DOHH2 (cell line): ENCODE measurements around the gene FOXK1.

Experiments
- H3F3A ChIP-seq: fragments of 200-600 bp; sonication (generic), shearing (Covaris generic); 2 replicates; pipeline ENCODE4 v1.6.0; 2016; ENCODE audit warnings: antibody characterized with exemption, mild to moderate bottlenecking; ENCODE audit not compliant: control insufficient read depth, insufficient read depth
- H3K27ac ChIP-seq: fragments of 200-600 bp; sonication (generic); 2 replicates; pipeline ENCODE4 v1.5.1; 2014; ENCODE audit warnings: low read depth, mild to moderate bottlenecking, low read length, moderate library complexity
- H3K27me3 ChIP-seq: fragments of 200-600 bp; sonication (generic); 2 replicates; pipeline ENCODE4 v1.6.1; 2014; ENCODE audit warnings: mild to moderate bottlenecking, low read length, mixed read lengths; ENCODE audit not compliant: control insufficient read depth
- H3K36me3 ChIP-seq: fragments of 200-600 bp; sonication (generic); 2 replicates; pipeline ENCODE4 v1.6.1; 2014; ENCODE audit warnings: mild to moderate bottlenecking, low read length, moderate library complexity, mixed read lengths; ENCODE audit not compliant: control insufficient read depth
- H3K4me1 ChIP-seq: fragments of 200-600 bp; sonication (generic); 2 replicates; pipeline ENCODE4 v1.6.1; 2014; ENCODE audit warnings: mild to moderate bottlenecking, low read length, mixed read lengths; ENCODE audit not compliant: control insufficient read depth
- H3K4me2 ChIP-seq: fragments of 200-600 bp; sonication (generic); 2 replicates; pipeline ENCODE4 v1.6.0; 2014; ENCODE audit warnings: mild to moderate bottlenecking, low read length, moderate library complexity
- H3K4me3 ChIP-seq: fragments of 200-600 bp; sonication (generic); 2 replicates; pipeline ENCODE4 v1.5.1; 2014; ENCODE audit warnings: mild to moderate bottlenecking, low read length, mixed read lengths
- H3K79me2 ChIP-seq: fragments of 200-600 bp; sonication (generic); 2 replicates; pipeline ENCODE4 v1.6.1; 2014; ENCODE audit warnings: mild to moderate bottlenecking, low read length, mixed read lengths; ENCODE audit not compliant: control insufficient read depth
- H3K9me2 ChIP-seq: fragments of 200-600 bp; sonication (generic); replicated peaks from 2 replicates; pipeline ENCODE4 v1.6.1; 2014; ENCODE audit warnings: mild to moderate bottlenecking, low read length, mixed read lengths; ENCODE audit not compliant: control insufficient read depth
- H3K9me3 ChIP-seq: fragments of 200-600 bp; sonication (generic); 2 replicates; pipeline ENCODE4 v1.6.1; 2014; ENCODE audit warnings: antibody characterized with exemption, low read length, mixed read lengths; ENCODE audit not compliant: control insufficient read depth, insufficient read depth
- H4K20me1 ChIP-seq: fragments of 200-600 bp; sonication (generic); 2 replicates; pipeline ENCODE4 v1.6.0; 2014; ENCODE audit warnings: low read depth, mild to moderate bottlenecking, antibody characterized with exemption, low read length, moderate library complexity; ENCODE audit not compliant: control insufficient read depth, insufficient read depth
- CTCF ChIP-seq: fragments of 200-600 bp; sonication (generic); IDR thresholded peaks from one replicate; pipeline ENCODE4 v1.5.1; 2014; ENCODE audit warnings: antibody characterized with exemption, mild to moderate bottlenecking, low read depth, low read length; ENCODE audit not compliant: poor library complexity, severe bottlenecking
- EZH2phosphoT487 ChIP-seq: fragments of 200-600 bp; sonication (generic); IDR thresholded peaks from 2 replicates; pipeline ENCODE4 v1.6.1; 2017; ENCODE audit warnings: borderline replicate concordance, mild to moderate bottlenecking, antibody characterized with exemption, low read length, moderate library complexity, mixed read lengths

The FOXK1 gene

GRCh38 chr7:4720225-4720624, 38.1 kb downstream of the FOXK1 start:
- Histone ChIP-seq H3K9me3 (no peaks in the 10 kb centered on the region), H3F3A (peaks cover 2% of the 10 kb centered on the region; the same call in 1 of the 2 replicates), H3K4me1 (peaks cover 30% of the 10 kb centered on the region), H3K27me3 (no peaks in the 10 kb centered on the region), H3K4me3 (no peak overlapping the region), H4K20me1 (peaks cover 24% of the 10 kb centered on the region), H3K4me2 (0 out of 2 replicates have a peak overlapping the region, but pooled peaks have one; percentile 4), H3K79me2 (peaks cover 91% of the 10 kb centered on the region), H3K9me2 (no peaks in the 10 kb centered on the region), H3K27ac (no peak overlapping the region), H3K36me3 (peaks cover 24% of the 10 kb centered on the region)
- TF ChIP-seq CTCF (no peak), EZH2phosphoT487 (no peak)

GRCh38 chr7:4722308-4722707, 40.2 kb downstream of the FOXK1 start:
- no peaks in the 10 kb centered on the region for H3K27me3 ChIP-seq
- H3K4me1 ChIP-seq, result peaks cover 38% of the 10 kb centered on the region
- no peak overlapping the region for H3K27ac ChIP-seq
- no peak overlapping the region for H3K4me3 ChIP-seq
- TF ChIP-seq CTCF (no peak), EZH2phosphoT487 (no peak)
- H3F3A ChIP-seq, result peaks cover 2% of the 10 kb centered on the region; the same call in 1 of the 2 replicates
- no peak overlapping the region for H3K4me2 ChIP-seq
- peaks cover 17% of the 10 kb centered on the region for H3K36me3 ChIP-seq
- H4K20me1 ChIP-seq, result peaks cover 32% of the 10 kb centered on the region
- peaks cover 88% of the 10 kb centered on the region for H3K79me2 ChIP-seq
- H3K9me3 ChIP-seq, result no peaks in the 10 kb centered on the region
- no peaks in the 10 kb centered on the region for H3K9me2 ChIP-seq

GRCh38 chr7:4722960-4723630, 41.0 kb downstream of the FOXK1 start:
- Histone ChIP-seq H3K9me2 (no peaks in the 10 kb centered on the region), H3K27me3 (no peaks in the 10 kb centered on the region), H3K9me3 (no peaks in the 10 kb centered on the region), H3K4me3 (no peak overlapping the region), H3K4me1 (peaks cover 38% of the 10 kb centered on the region), H3K27ac (no peak overlapping the region), H3K79me2 (peaks cover 88% of the 10 kb centered on the region), H4K20me1 (peaks cover 32% of the 10 kb centered on the region), H3K36me3 (peaks cover 17% of the 10 kb centered on the region), H3K4me2 (no peak overlapping the region), H3F3A (peaks cover 2% of the 10 kb centered on the region; the same call in 1 of the 2 replicates)
- TF ChIP-seq EZH2phosphoT487, result no peak
- no peak for TF ChIP-seq CTCF
